Esophagus muscularis mucosa (tissue), 4 donors: ENCODE measurements around the gene ATP5IF1.

ENCODE experiments used
- EP300 ChIP-seq: sonication (generic); formaldehyde crosslinking; IDR thresholded peaks from one replicate; pipeline ENCODE4 v1.6.1; 2017; ENCODE audit warnings: antibody characterized with exemption
- POLR2A ChIP-seq: fragments of 450-650 bp; IDR thresholded peaks from one replicate; pipeline ENCODE4 v1.6.1; 2017; ENCODE audit warnings: antibody characterized with exemption, moderate library complexity, mild to moderate bottlenecking, low read depth
- POLR2AphosphoS5 ChIP-seq, 2 donors: sonication (generic); formaldehyde crosslinking; IDR thresholded peaks; one replicate each; pipeline ENCODE4 v1.6.1; 2017; ENCODE audit warnings: antibody characterized with exemption in 2 of 2
- TF ChIP-seq, protein P1 (sequence below), 3 experiments: fragments of 200-600 bp in 2 of 3; fragments of 450-650 bp in 1 of 3; sonication (generic) in 2 of 3; IDR thresholded peaks; one replicate each; pipeline ENCODE4 v1.5.1; 2017 to 2019; ENCODE audit warnings: antibody characterized with exemption in 3 of 3, mild to moderate bottlenecking in 2 of 3, moderate library complexity in 1 of 3

GRCh38 chr1:28257736-28258135 lies 21.8 kb downstream of the ATP5IF1 start:
- no peak for TF ChIP-seq EP300
- no peak for TF ChIP-seq POLR2A
- TF ChIP-seq, protein P1, sequence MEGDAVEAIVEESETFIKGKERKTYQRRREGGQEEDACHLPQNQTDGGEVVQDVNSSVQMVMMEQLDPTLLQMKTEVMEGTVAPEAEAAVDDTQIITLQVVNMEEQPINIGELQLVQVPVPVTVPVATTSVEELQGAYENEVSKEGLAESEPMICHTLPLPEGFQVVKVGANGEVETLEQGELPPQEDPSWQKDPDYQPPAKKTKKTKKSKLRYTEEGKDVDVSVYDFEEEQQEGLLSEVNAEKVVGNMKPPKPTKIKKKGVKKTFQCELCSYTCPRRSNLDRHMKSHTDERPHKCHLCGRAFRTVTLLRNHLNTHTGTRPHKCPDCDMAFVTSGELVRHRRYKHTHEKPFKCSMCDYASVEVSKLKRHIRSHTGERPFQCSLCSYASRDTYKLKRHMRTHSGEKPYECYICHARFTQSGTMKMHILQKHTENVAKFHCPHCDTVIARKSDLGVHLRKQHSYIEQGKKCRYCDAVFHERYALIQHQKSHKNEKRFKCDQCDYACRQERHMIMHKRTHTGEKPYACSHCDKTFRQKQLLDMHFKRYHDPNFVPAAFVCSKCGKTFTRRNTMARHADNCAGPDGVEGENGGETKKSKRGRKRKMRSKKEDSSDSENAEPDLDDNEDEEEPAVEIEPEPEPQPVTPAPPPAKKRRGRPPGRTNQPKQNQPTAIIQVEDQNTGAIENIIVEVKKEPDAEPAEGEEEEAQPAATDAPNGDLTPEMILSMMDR (IDR thresholded peaks at IDR 0.05) = no peak
- no peak for TF ChIP-seq POLR2AphosphoS5 (IDR thresholded peaks at IDR 0.05)
